Measurements from ENCODE around the gene GPHN. TPM values are rescaled to one million over a fixed set of nuclear protein-coding genes. Genes with fewer than 3 reads are reported as not detected.

The GPHN gene
- total RNA-seq, 1 experiment from 2014 or later = 18.1 TPM

- TF ChIP-seq JUN (CRISPR knock-in tag; IDR thresholded peaks at IDR 0.05) (no peak), RORB (CRISPR knock-in tag; IDR thresholded peaks at IDR 0.05) (no peak), TCF7 (CRISPR knock-in tag; IDR thresholded peaks at IDR 0.05; ENCODE audit: low read depth) (no peak), SP1 (CRISPR knock-in tag; conservative IDR thresholded peaks at IDR 0.05) (no peak), NR2C2 (CRISPR knock-in tag; IDR thresholded peaks at IDR 0.05) (no peak), ZBTB21 (CRISPR knock-in tag; IDR thresholded peaks at IDR 0.05; ENCODE audit: borderline replicate concordance) (no peak), CREM (CRISPR knock-in tag; IDR thresholded peaks at IDR 0.05) (no peak), MLX (CRISPR knock-in tag; IDR thresholded peaks at IDR 0.05) (no peak), GABPB1 (CRISPR knock-in tag; IDR thresholded peaks at IDR 0.05) (no peak)
- TF ChIP-seq, protein P1, sequence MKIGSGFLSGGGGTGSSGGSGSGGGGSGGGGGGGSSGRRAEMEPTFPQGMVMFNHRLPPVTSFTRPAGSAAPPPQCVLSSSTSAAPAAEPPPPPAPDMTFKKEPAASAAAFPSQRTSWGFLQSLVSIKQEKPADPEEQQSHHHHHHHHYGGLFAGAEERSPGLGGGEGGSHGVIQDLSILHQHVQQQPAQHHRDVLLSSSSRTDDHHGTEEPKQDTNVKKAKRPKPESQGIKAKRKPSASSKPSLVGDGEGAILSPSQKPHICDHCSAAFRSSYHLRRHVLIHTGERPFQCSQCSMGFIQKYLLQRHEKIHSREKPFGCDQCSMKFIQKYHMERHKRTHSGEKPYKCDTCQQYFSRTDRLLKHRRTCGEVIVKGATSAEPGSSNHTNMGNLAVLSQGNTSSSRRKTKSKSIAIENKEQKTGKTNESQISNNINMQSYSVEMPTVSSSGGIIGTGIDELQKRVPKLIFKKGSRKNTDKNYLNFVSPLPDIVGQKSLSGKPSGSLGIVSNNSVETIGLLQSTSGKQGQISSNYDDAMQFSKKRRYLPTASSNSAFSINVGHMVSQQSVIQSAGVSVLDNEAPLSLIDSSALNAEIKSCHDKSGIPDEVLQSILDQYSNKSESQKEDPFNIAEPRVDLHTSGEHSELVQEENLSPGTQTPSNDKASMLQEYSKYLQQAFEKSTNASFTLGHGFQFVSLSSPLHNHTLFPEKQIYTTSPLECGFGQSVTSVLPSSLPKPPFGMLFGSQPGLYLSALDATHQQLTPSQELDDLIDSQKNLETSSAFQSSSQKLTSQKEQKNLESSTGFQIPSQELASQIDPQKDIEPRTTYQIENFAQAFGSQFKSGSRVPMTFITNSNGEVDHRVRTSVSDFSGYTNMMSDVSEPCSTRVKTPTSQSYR (CRISPR knock-in tag; IDR thresholded peaks at IDR 0.05) = peak; percentile 61; the same call in 1 of the 2 replicates
- TF ChIP-seq, protein P2, sequence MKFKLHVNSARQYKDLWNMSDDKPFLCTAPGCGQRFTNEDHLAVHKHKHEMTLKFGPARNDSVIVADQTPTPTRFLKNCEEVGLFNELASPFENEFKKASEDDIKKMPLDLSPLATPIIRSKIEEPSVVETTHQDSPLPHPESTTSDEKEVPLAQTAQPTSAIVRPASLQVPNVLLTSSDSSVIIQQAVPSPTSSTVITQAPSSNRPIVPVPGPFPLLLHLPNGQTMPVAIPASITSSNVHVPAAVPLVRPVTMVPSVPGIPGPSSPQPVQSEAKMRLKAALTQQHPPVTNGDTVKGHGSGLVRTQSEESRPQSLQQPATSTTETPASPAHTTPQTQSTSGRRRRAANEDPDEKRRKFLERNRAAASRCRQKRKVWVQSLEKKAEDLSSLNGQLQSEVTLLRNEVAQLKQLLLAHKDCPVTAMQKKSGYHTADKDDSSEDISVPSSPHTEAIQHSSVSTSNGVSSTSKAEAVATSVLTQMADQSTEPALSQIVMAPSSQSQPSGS (CRISPR knock-in tag; IDR thresholded peaks at IDR 0.05; ENCODE audit: borderline replicate concordance, low read depth) = no peak
These were observed 1.1 kb downstream of the GPHN start (continued) for GRCh38 chr14:66508846-66509621.

GRCh38 chr14:66509874-66510273, 1.9 kb downstream of the GPHN start:
- peaks cover 16% of the 10 kb centered on the region for H3K4me1 Mint-ChIP-seq
- TF ChIP-seq SMAD4 (CRISPR knock-in tag; IDR thresholded peaks at IDR 0.05) (no peak), GABPB1 (CRISPR knock-in tag; IDR thresholded peaks at IDR 0.05) (no peak), NR1H2 (CRISPR knock-in tag; IDR thresholded peaks at IDR 0.05) (no peak), ELF4 (CRISPR knock-in tag; IDR thresholded peaks at IDR 0.05; ENCODE audit: low read depth) (no peak), JUN (CRISPR knock-in tag; IDR thresholded peaks at IDR 0.05) (no peak), SP1 (CRISPR knock-in tag; conservative IDR thresholded peaks at IDR 0.05) (no peak), SMAD3 (CRISPR knock-in tag; IDR thresholded peaks at IDR 0.05; ENCODE audit: borderline replicate concordance) (no peak), NFE2L1 (CRISPR knock-in tag; IDR thresholded peaks at IDR 0.05) (no peak), STAT6 (CRISPR knock-in tag; conservative IDR thresholded peaks at IDR 0.05; ENCODE audit: low read depth) (no peak), GTF2I (CRISPR knock-in tag; conservative IDR thresholded peaks at IDR 0.05) (no peak), ZSCAN18 (CRISPR knock-in tag; IDR thresholded peaks at IDR 0.05) (no peak), ATF1 (CRISPR knock-in tag; IDR thresholded peaks at IDR 0.05) (no peak), ZNF232 (CRISPR knock-in tag; IDR thresholded peaks at IDR 0.05) (no peak), NFATC4 (CRISPR knock-in tag; IDR thresholded peaks at IDR 0.05) (no peak)
- TF ChIP-seq, protein P3, sequence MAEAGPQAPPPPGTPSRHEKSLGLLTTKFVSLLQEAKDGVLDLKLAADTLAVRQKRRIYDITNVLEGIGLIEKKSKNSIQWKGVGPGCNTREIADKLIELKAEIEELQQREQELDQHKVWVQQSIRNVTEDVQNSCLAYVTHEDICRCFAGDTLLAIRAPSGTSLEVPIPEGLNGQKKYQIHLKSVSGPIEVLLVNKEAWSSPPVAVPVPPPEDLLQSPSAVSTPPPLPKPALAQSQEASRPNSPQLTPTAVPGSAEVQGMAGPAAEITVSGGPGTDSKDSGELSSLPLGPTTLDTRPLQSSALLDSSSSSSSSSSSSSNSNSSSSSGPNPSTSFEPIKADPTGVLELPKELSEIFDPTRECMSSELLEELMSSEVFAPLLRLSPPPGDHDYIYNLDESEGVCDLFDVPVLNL (CRISPR knock-in tag; IDR thresholded peaks at IDR 0.05; ENCODE audit: borderline replicate concordance, low read depth) = no peak
- TF ChIP-seq, protein P4, sequence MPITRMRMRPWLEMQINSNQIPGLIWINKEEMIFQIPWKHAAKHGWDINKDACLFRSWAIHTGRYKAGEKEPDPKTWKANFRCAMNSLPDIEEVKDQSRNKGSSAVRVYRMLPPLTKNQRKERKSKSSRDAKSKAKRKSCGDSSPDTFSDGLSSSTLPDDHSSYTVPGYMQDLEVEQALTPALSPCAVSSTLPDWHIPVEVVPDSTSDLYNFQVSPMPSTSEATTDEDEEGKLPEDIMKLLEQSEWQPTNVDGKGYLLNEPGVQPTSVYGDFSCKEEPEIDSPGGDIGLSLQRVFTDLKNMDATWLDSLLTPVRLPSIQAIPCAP (CRISPR knock-in tag; IDR thresholded peaks at IDR 0.05) = no peak
- ATAC-seq (no peak), DNase-seq (ENCODE audit: low spot score) (no peak)
- H3K4me3 Mint-ChIP-seq = peak overlapping the region; percentile 92
- no peaks in the 10 kb centered on the region for H3K9me3 Mint-ChIP-seq
- no peak overlapping the region for H3K27ac Mint-ChIP-seq
- peaks cover 17% of the 10 kb centered on the region for H3K27me3 Mint-ChIP-seq (ENCODE audit: low read depth)
- POLR2A ChIA-PET = no interaction called here
- H3K36me3 Mint-ChIP-seq = no peaks in the 10 kb centered on the region
- CTCF ChIA-PET = no interaction called here
